Thyroid gland (tissue), 4 donors: Measurements from ENCODE around the gene KCNQ1. TPM values are rescaled to one million over a fixed set of nuclear protein-coding genes. Genes with fewer than 3 reads are reported as not detected.

Source experiments
- DNase-seq, 2 donors: peaks; one replicate each; pipeline ENCODE4 v3.0.0-alpha.2; 2019
- H3K27ac ChIP-seq, 3 donors: fragments of 200-600 bp; sonication (generic); 1 replicate in 2 of 3; 2 replicates in 1 of 3; pipeline ENCODE4 v1.5.1; 2016 to 2019; ENCODE audit warnings: mild to moderate bottlenecking in 1 of 3, moderate library complexity in 1 of 3
- H3K27me3 ChIP-seq: fragments of 200-600 bp; sonication (generic); one replicate; pipeline ENCODE4 v1.5.1; 2019
- H3K36me3 ChIP-seq, 2 donors: fragments of 200-600 bp; sonication (generic); one replicate each; pipeline ENCODE4 v1.5.1; 2016 to 2019
- H3K4me1 ChIP-seq, 2 donors: fragments of 200-600 bp; sonication (generic); one replicate each; pipeline ENCODE4 v1.5.1; 2017 to 2019
- H3K4me3 ChIP-seq, 3 donors: fragments of 200-600 bp; sonication (generic); replicated peaks in 1 of 3; 1 replicate in 2 of 3; 2 replicates in 1 of 3; pipeline ENCODE4 v1.5.1; 2016; ENCODE audit warnings: mild to moderate bottlenecking in 1 of 3
- H3K9me3 ChIP-seq: fragments of 200-600 bp; sonication (generic); one replicate; pipeline ENCODE4 v1.5.1; 2017
- POLR2A ChIP-seq, 2 donors: fragments of 450-650 bp; IDR thresholded peaks; one replicate each; pipeline ENCODE4 v1.6.1; 2017; ENCODE audit warnings: antibody characterized with exemption in 2 of 2, mild to moderate bottlenecking in 2 of 2, moderate library complexity in 1 of 2
- WGBS, 2 donors: methylation state at CpG; one replicate each; pipeline ENCODE4 v1.1.5; 2017; 5-methylcytosine and 5-hydroxymethylcytosine counted together
- intact Hi-C: fragments of 100-400 bp; cut with DNase I; formaldehyde crosslinking; loops from one replicate; pipeline ENCODE4 v1.15.1; 2023
- small RNA-seq: library from RNA; depleted of rRNA; stranded (forward); fragments of <200 nt; gene quantifications from one replicate; pipeline ENCODE3, GENCODE V24; 2016
- total RNA-seq, 4 donors: library from RNA; depleted of rRNA; stranded (reverse); fragments of >200 nt; gene quantifications; one replicate each; pipeline ENCODE4 v1.2.3, GENCODE V29; 2016
- TF ChIP-seq, protein P1 (sequence below), 6 experiments: fragments of 200-600 bp in 3 of 6; fragments of 450-650 bp in 3 of 6; sonication (generic) in 3 of 6; IDR thresholded peaks; one replicate each; pipeline ENCODE4 v1.5.1; 2016 to 2019; ENCODE audit warnings: antibody characterized with exemption in 6 of 6, mild to moderate bottlenecking in 2 of 6, inconsistent platforms in 1 of 6, moderate library complexity in 1 of 6

The KCNQ1 gene
- total RNA-seq, 4 donors from 2014 or later, result 51.3 to 103 (median 97.8) TPM

GRCh38 chr11:2897048-2897447 lies 452.2 kb downstream of the KCNQ1 start:
- peaks cover 14 to 32% of the 10 kb centered on the region in 2 donors for H3K4me1 ChIP-seq
- no peak for DNase-seq
- TF ChIP-seq, protein P1, sequence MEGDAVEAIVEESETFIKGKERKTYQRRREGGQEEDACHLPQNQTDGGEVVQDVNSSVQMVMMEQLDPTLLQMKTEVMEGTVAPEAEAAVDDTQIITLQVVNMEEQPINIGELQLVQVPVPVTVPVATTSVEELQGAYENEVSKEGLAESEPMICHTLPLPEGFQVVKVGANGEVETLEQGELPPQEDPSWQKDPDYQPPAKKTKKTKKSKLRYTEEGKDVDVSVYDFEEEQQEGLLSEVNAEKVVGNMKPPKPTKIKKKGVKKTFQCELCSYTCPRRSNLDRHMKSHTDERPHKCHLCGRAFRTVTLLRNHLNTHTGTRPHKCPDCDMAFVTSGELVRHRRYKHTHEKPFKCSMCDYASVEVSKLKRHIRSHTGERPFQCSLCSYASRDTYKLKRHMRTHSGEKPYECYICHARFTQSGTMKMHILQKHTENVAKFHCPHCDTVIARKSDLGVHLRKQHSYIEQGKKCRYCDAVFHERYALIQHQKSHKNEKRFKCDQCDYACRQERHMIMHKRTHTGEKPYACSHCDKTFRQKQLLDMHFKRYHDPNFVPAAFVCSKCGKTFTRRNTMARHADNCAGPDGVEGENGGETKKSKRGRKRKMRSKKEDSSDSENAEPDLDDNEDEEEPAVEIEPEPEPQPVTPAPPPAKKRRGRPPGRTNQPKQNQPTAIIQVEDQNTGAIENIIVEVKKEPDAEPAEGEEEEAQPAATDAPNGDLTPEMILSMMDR (IDR thresholded peaks at IDR 0.05), result no peak
- no peak for TF ChIP-seq POLR2A (IDR thresholded peaks at IDR 0.05)
- H3K36me3 ChIP-seq, result no peaks in the 10 kb centered on the region
- intact Hi-C loops, result loop anchor here (10.0 kb wide), 1 partner anchor 592 kb away; the partner anchor contains the start of genes C11orf21 and TSPAN32
- no peaks in the 10 kb centered on the region for H3K27me3 ChIP-seq
- H3K4me3 ChIP-seq, result no peak overlapping the region
- WGBS, 2 donors, result 92 to 97% methylated on average over 5 to 6 of the region's 6 CpGs
- no peaks in the 10 kb centered on the region for H3K9me3 ChIP-seq
- H3K27ac ChIP-seq, result no peak overlapping the region

DNA sequence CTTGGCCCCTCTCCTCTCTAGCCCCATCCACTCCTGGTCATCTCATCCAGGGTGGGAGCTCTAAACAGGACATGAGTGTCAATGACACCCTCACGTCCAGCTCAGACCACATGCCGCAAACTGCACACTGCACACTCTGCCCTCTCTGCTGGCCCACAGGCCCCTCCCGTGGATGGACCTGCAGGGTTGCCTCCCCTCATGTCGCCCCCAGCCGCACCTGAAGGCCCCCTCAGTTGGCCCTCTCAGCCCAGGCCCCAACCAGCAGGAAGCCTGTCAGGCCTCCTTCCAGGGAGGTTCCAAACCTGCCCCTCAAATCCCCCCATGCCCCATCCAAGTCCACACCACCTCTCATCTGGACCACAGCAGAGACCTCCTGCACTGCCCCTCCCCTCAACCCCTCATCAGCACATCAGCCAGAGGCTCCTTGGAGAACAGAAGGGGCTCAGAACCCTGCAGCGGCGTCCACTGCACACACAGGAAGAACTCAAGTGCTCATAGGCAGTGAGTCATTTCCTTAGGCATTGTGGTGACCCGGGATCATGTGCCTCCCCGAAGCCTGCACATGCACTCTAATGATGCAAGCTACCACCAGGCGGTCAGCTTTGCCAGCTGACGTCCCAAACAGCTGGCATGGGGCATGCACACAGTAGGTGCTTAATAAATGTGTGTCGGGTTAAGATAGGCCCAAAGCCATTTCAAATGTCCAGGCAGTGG lies 453.7 kb downstream of the KCNQ1 start:
- peak; percentile 40 to 53 for DNase-seq
- TF ChIP-seq, protein P1 (IDR thresholded peaks at IDR 0.05), result no peak
- TF ChIP-seq POLR2A (IDR thresholded peaks at IDR 0.05), result no peak
- H3K9me3 ChIP-seq, result no peaks in the 10 kb centered on the region
- no peaks in the 10 kb centered on the region for H3K27me3 ChIP-seq
- 66 to 78% methylated on average over 6 to 11 of the region's 12 CpGs for WGBS, 2 donors
- intact Hi-C loops, result loop anchor here (10.0 kb wide), 1 partner anchor 594 kb away; the partner anchor contains the start of genes C11orf21 and TSPAN32
- H3K36me3 ChIP-seq, result no peaks in the 10 kb centered on the region
- peaks cover 14 to 35% of the 10 kb centered on the region in 2 donors for H3K4me1 ChIP-seq
- peak overlapping the region in 2 of 3 donors; percentile 49 to 65 for H3K27ac ChIP-seq
- no peak overlapping the region for H3K4me3 ChIP-seq

Small RNAs within 50 kb of the gene (small RNA-seq; reads per million reads assigned to genes)
- gene AC013791.1, result not detected
- gene COX6CP18, result not detected
- not detected for gene RF01947
- not detected for gene RF01948
- gene RF01950, result not detected

Other genes starting within 250 kb of the KCNQ1 start
- gene ASCL2, start 174.4 kb upstream of the KCNQ1 start, total RNA-seq, result 1 to 10 TPM in 1 of 4 donors, under 1 TPM in 3; 0.46 to 2.9 (median 0.66) TPM
- gene C11orf21, start 143.1 kb upstream of the KCNQ1 start, total RNA-seq, result under 1 TPM; 0.15 to 0.67 (median 0.45) TPM
- gene TSPAN32, start 143.0 kb upstream of the KCNQ1 start, total RNA-seq, result under 1 TPM in 2 of 4 donors, not detected in 2; 0.33 to 0.45 TPM
- 100 to 1,000 TPM; 264 to 370 (median 298) TPM for gene CD81, start 67.7 kb upstream of the KCNQ1 start, total RNA-seq
- gene TSSC4, start 44.3 kb upstream of the KCNQ1 start, total RNA-seq, result 10 to 100 TPM; 37.5 to 62.3 (median 45.1) TPM
- 1 to 10 TPM in 1 of 4 donors, under 1 TPM in 3; 0.54 to 2.4 (median 0.73) TPM for gene TRPM5, start 494 bp upstream of the KCNQ1 start, total RNA-seq